K562 (cell line): ENCODE measurements around the gene WTAP. TPM values are rescaled to one million over a fixed set of nuclear protein-coding genes. Genes with fewer than 3 reads are reported as not detected.
A peak's percentile ranks its signal among the peaks of the same experiment; 100 is the strongest.

Experiments used
- CBX3 ChIP-seq, 2 experiments: IDR thresholded peaks; 1 replicate in 1 of 2; 2 replicates in 1 of 2; pipeline ENCODE4 v1.6.1; 2012; ENCODE audit warnings: inconsistent platforms in 2 of 2, low read length in 2 of 2, borderline replicate concordance in 1 of 2, control low read depth in 1 of 2
- MYNN ChIP-seq, 2 experiments: sonication (generic); formaldehyde crosslinking in 1 of 2; IDR thresholded peaks; 2 replicates each; pipeline versions ENCODE4 v1.5.0 to v1.6.1; 2016 to 2020; ENCODE audit warnings: antibody characterized with exemption in 1 of 2, missing genetic modification reagents in 1 of 2
- PML ChIP-seq: IDR thresholded peaks from 2 replicates; pipeline ENCODE4 v1.6.1; 2012; ENCODE audit warnings: low read length, inconsistent platforms
- POLR2A ChIP-seq: fragments of 450-650 bp; conservative IDR thresholded peaks from 2 replicates; pipeline ENCODE4 v1.6.1; 2016
- SUPT5H ChIP-seq: fragments of 450-650 bp; IDR thresholded peaks from 2 replicates; pipeline ENCODE4 v1.6.1; 2016
- ZNF121 ChIP-seq: sonication (generic); formaldehyde crosslinking; conservative IDR thresholded peaks from 2 replicates; pipeline ENCODE4 v1.8.0; 2022; ENCODE audit warnings: missing genetic modification reagents
- ZNF224 ChIP-seq: sonication (generic); formaldehyde crosslinking; IDR thresholded peaks from 2 replicates; pipeline ENCODE4 v1.8.0; 2022; ENCODE audit warnings: mild to moderate bottlenecking, missing genetic modification reagents
- polyA plus RNA-seq, 8 experiments: library from polyadenylated mRNA; depleted of rRNA in 4 of 8; stranded (reverse) in 5 of 8; unstranded in 3 of 8; fragments of >200 nt; fragmentation: Nextera tagmentation in 2 of 8; fragmentation: Illumina TruSeq in 1 of 8; extraction: Ambion mirVana in 2 of 8; extraction: Trizol in 1 of 8; gene quantifications; 2 replicates each; pipeline versions ENCODE4 v1.2.1 to v1.2.3, GENCODE V29; 2011 to 2014; ENCODE audit warnings: inconsistent platforms in 1 of 8, missing spikeins in 1 of 8
- total RNA-seq, 7 experiments: library from RNA; depleted of rRNA in 6 of 7; stranded (reverse); fragments of >200 nt in 6 of 7; fragmentation: Illumina TruSeq in 2 of 7; extraction: Trizol in 2 of 7; gene quantifications; 2 replicates each; pipeline versions ENCODE4 v1.2.1 to v1.2.3, GENCODE V29; 2011 to 2021; ENCODE audit warnings: low replicate concordance in 1 of 7
- TF ChIP-seq, protein P1 (sequence below): fragments of 450-650 bp; IDR thresholded peaks from 2 replicates; pipeline ENCODE4 v1.6.1; 2016; ENCODE audit warnings: low read depth
- TF ChIP-seq, protein P2 (sequence below), 3 experiments: IDR thresholded peaks in 2 of 3; conservative IDR thresholded peaks in 1 of 3; 2 replicates each; pipeline ENCODE4 v1.5.1; 2011 to 2012; ENCODE audit warnings: low read length in 3 of 3, mild to moderate bottlenecking in 3 of 3, control low read depth in 2 of 3, improper control_type of control experiment in 1 of 3, inconsistent platforms in 1 of 3, low read depth in 1 of 3, mixed read lengths in 1 of 3, moderate library complexity in 1 of 3; ENCODE audit not compliant: insufficient read depth in 2 of 3

WTAP gene
- total and polyA plus RNA-seq, 9 of the 15 experiments (the other 6 are each of a cell fraction or from before 2014, with no cell fraction given): 52.4 to 156 (median 110) TPM

DNA sequence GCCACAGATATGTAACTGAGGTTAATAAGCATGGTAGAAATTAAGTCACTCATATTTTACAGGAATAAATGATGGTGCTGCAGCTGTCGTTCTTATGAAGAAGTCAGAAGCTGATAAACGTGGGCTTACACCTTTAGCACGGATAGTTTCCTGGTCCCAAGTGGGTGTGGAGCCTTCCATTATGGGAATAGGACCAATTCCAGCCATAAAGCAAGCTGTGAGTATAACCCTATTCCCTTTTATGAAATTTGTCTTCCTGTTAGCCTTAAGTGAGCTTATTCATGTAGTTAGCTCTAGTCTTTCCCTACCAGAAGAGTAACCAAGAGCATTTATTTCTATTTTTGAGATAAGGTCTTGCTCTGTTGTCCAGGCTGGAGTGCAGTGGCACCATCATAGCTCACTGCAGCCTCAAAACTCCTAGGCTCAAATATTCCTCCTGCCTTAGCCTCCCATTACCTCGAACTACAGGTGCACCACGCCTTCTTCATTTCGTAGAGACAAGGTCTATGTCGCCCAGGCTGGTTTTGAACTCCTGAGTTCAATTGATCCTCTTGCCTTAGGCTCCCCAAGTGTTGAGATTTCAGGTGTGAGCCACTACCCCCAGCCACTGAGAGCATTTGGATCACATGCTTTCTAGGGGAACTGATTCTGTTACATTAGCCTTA lies 50.1 kb downstream of the WTAP start (continued):
- TF ChIP-seq, protein P1, sequence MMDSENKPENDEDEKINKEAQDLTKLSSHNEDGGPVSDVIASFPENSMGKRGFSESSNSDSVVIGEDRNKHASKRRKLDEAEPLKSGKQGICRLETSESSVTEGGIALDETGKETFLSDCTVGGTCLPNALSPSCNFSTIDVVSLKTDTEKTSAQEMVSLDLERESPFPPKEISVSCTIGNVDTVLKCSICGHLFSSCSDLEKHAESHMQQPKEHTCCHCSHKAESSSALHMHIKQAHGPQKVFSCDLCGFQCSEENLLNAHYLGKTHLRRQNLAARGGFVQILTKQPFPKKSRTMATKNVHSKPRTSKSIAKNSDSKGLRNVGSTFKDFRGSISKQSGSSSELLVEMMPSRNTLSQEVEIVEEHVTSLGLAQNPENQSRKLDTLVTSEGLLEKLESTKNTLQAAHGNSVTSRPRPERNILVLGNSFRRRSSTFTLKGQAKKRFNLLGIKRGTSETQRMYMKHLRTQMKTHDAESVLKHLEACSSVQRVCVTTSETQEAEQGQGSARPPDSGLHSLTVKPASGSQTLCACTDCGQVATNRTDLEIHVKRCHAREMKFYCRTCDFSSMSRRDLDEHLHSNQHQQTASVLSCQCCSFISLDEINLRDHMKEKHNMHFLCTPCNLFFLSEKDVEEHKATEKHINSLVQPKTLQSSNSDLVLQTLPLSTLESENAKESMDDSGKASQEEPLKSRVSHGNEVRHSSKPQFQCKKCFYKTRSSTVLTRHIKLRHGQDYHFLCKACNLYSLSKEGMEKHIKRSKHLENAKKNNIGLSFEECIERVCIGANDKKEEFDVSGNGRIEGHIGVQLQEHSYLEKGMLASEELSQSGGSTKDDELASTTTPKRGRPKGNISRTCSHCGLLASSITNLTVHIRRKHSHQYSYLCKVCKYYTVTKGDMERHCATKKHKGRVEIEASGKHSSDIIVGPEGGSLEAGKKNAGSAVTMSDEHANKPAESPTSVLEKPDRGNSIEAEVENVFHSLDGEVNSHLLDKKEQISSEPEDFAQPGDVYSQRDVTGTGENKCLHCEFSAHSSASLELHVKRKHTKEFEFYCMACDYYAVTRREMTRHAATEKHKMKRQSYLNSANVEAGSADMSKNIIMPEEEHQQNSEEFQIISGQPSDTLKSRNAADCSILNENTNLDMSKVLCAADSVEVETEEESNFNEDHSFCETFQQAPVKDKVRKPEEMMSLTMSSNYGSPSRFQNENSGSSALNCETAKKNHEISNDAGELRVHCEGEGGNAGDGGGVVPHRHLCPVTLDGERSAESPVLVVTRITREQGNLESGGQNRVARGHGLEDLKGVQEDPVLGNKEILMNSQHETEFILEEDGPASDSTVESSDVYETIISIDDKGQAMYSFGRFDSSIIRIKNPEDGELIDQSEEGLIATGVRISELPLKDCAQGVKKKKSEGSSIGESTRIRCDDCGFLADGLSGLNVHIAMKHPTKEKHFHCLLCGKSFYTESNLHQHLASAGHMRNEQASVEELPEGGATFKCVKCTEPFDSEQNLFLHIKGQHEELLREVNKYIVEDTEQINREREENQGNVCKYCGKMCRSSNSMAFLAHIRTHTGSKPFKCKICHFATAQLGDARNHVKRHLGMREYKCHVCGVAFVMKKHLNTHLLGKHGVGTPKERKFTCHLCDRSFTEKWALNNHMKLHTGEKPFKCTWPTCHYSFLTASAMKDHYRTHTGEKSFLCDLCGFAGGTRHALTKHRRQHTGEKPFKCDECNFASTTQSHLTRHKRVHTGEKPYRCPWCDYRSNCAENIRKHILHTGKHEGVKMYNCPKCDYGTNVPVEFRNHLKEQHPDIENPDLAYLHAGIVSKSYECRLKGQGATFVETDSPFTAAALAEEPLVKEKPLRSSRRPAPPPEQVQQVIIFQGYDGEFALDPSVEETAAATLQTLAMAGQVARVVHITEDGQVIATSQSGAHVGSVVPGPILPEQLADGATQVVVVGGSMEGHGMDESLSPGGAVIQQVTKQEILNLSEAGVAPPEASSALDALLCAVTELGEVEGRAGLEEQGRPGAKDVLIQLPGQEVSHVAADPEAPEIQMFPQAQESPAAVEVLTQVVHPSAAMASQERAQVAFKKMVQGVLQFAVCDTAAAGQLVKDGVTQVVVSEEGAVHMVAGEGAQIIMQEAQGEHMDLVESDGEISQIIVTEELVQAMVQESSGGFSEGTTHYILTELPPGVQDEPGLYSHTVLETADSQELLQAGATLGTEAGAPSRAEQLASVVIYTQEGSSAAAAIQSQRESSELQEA: no peak
- TF ChIP-seq MYNN (IDR thresholded peaks at IDR 0.05) (peak; percentile 55; the same call in 1 of the 2 replicates), MYNN (CRISPR knock-in tag; IDR thresholded peaks at IDR 0.05) (no peak), POLR2A (peak; percentile 76), SUPT5H (peak; percentile 74), ZNF224 (CRISPR knock-in tag) (no peak), PML (peak; percentile 40; the same call in 1 of the 2 replicates), ZNF121 (0 out of 2 replicates have a peak, but pooled peaks have one; percentile 22), CBX3 (IDR thresholded peaks at IDR 0.05; ENCODE audit: borderline replicate concordance in 1 of 2, low read length in 2 of 2) (0 out of 3 replicates have a peak, but pooled peaks of 1 of the 2 experiments have one; percentile 18)
- TF ChIP-seq, protein P2, sequence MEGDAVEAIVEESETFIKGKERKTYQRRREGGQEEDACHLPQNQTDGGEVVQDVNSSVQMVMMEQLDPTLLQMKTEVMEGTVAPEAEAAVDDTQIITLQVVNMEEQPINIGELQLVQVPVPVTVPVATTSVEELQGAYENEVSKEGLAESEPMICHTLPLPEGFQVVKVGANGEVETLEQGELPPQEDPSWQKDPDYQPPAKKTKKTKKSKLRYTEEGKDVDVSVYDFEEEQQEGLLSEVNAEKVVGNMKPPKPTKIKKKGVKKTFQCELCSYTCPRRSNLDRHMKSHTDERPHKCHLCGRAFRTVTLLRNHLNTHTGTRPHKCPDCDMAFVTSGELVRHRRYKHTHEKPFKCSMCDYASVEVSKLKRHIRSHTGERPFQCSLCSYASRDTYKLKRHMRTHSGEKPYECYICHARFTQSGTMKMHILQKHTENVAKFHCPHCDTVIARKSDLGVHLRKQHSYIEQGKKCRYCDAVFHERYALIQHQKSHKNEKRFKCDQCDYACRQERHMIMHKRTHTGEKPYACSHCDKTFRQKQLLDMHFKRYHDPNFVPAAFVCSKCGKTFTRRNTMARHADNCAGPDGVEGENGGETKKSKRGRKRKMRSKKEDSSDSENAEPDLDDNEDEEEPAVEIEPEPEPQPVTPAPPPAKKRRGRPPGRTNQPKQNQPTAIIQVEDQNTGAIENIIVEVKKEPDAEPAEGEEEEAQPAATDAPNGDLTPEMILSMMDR (IDR thresholded peaks at IDR 0.05 in 2 of 3, conservative IDR thresholded peaks at IDR 0.05 in 1 of 3; ENCODE audit: insufficient read depth in 2 of 3, low read depth in 1 of 3, low read length in 3 of 3): no peak
